HG02763 (cell line): ENCODE results near the gene C5orf22.
"Not testable (repeated sequence)": the region's sequence is repeated elsewhere in the genome, so short reads cannot be mapped to it uniquely, and the experiment has no call there.

Experiments used
- ATAC-seq: cut with Tn5 transposase; IDR thresholded peaks from one replicate; pipeline ENCODE4 v1.9.1; 2021; ENCODE audit warnings: mild to moderate bottlenecking, moderate library complexity; ENCODE audit not compliant: unreplicated experiment

Gene C5orf22

DNA sequence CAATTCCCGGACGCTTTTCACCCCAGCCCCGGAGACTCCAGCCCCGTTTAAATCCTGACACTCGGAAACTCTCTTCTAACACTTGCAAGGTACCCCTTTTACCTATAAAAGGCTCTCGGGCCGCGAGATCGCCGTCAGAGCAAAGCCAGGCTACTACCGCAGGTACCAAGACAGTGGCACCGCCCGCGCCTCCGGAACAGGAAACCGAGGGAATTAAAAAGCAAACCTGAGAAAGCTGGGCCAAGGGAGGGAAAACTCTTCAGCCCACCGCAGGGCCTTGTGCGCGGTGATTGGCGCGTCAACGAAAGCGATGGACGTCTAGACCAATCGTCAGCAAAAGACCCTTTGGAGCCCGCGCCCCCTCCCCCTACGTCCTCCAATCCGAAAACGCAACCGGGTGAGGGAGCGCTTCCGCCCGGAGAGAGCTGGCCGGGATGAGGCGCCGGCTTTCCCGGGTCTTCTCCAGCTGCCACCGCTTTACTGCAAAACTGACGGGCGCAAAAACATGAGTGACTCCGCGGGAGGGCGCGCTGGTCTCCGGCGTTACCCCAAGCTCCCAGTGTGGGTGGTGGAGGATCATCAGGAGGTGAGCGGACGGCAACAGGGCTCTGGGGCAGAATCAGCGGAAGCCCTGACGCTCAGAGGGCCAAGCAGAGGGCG lies at the start of gene C5orf22, which contains the start of gene DROSHA:
Gene C5orf22, plus strand, starts transcription at position 414 of the 660 bp plus-strand sequence. Its CDS starts 92 bp downstream, at position 506.
Gene DROSHA, minus strand, starts transcription at position 206 of the 660 bp plus-strand sequence. CDS start 3,034 bp downstream, outside the sequence.
- ATAC-seq = peak; percentile 97

DNA sequence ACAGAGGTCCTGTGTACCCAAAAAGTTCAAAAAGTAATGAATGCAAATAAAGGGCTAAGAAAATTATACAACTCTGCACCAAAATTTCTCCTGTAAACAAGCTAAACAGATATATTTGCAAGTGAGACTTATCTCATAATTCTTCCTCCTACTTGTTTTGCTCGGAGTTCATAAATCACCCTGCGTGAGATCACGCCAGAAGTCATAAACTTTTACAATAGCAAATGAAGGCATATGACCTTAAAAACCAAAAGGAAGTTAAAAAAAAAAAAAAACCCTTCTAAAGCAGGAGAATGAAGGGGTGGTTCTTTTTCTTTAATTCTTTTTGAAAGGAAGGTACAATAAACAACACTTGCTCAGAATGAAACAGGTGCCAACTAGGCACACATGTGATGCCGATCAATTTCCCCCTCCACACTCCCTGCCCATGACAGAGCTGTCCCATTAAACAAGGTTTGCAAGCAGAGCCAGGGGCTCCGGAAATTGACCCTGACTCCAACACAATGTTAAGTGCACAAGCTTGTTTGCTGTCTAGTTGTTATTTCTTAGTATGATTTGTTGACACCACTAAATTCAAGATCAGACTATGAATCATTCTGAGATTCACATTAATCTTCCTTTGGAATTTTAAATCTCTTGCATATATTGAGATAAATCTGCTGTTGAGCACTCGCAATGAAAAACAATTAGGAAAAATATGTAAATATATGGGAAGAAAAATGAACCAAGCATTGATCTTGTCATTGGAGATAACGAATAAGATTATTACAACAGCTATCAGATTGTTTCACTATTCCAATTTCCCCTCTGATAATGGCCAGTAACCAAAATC lies 46.5 kb upstream of the C5orf22 start:
- ATAC-seq = no peak

- no peak for ATAC-seq
Measured at GRCh38 chr5:31486441-31486840, 45.7 kb upstream of the C5orf22 start.

DNA sequence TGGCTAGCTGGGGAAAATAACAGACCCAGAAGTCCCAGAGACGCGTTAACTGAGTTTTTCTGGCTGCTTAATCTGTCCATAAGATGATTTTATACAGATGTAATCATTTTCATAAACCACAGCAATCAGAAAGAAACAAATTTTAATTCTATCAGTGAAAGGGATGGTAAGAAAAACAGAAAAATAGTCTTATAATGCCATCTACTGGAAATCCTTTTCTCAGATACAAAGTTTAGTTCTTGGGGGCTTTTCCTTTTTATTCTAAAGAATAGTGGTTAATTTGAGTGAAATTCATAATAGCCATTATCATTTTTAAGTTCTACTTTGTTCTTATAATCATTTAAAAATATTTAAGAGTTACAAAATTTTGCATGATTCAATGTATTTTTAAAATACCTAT lies 44.6 kb upstream of the C5orf22 start:
- no peak for ATAC-seq

- ATAC-seq = no peak
Measured at GRCh38 chr5:31492869-31493268, 39.2 kb upstream of the C5orf22 start.

DNA sequence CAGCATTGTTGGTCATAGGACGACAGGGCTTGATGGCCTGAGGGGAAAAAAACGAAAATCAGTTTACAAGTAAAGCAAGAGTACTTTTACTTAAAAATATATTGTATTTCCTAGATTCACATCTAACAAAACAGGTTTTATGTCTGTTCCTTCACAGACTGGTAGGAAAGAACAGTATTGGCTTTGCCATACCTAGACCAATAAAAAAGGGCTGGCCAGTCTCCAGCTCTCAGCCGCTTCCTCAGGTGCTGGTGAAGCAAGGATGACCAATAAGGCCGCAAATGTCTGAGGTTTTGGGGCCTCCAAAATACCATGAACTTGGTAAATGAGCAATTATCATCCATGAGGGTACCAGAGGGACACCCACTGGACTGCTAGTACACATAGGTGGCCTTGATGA lies 36.8 kb upstream of the C5orf22 start:
- ATAC-seq = no peak

DNA sequence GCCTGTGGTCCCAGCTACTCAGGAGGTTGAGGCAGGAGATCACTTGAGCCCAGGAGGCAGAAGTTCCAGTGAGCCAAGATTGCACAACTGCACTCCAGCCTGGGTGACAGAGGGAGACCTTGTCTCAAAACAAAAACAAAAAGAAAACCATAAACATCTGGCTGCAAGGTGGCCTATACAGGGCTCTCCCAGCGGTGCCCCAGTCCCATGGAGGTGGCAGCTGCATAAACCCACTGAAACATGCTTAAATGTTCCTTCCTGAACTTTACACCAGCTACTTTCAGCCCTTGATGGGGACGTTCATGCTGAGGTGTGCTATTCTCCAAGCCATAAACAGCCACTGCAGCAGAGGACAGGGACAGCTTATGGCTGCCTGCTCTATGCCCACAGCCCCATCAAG lies 35.8 kb upstream of the C5orf22 start:
- ATAC-seq = no peak

GRCh38 chr5:31496891-31497290 lies 35.2 kb upstream of the C5orf22 start:
- ATAC-seq = no peak

GRCh38 chr5:31500256-31500655 lies 31.8 kb upstream of the C5orf22 start:
- ATAC-seq = no peak

GRCh38 chr5:31502506-31502905 lies 29.6 kb upstream of the C5orf22 start:
- ATAC-seq = no peak

GRCh38 chr5:31504529-31504928 lies 27.6 kb upstream of the C5orf22 start:
- no peak for ATAC-seq

- no peak for ATAC-seq
Measured at GRCh38 chr5:31511305-31511704, 20.8 kb upstream of the C5orf22 start.

DNA sequence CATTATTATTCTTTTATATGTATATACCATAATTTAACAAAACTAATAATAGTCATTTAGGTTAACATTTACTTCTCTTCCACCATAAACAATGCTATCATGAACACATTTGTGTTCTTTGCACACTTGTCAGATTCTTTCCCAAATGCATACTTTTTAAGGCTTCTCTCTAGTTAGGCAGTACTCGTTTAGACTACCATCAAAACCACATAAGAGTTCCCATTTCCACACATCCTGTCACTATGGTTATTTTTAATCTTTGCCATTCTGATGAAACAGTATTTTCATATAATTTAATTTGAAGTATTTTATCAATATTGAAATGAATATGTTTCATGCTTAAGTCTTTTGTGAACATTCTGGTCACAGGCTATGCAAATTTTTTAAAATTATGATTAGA lies 15.3 kb upstream of the C5orf22 start:
- ATAC-seq = no peak

DNA sequence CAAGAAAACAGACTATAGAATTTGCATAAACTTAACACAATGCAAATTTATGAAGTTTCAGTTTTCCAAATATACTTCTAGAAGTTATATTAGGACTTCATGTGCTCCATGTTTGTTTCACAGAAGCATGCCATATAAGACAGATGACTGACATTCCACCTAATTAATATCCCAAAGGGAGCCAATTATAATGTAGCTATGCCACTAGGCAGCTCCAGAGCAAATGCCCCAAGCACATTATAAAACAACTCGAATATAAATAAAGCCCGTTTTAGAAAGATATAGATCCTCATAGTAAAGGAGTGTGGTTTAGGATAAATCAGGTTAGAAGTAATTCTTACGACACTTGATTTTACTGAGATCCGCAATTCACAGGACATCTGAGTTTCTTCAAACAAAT lies 9.1 kb upstream of the C5orf22 start:
- no peak for ATAC-seq

DNA sequence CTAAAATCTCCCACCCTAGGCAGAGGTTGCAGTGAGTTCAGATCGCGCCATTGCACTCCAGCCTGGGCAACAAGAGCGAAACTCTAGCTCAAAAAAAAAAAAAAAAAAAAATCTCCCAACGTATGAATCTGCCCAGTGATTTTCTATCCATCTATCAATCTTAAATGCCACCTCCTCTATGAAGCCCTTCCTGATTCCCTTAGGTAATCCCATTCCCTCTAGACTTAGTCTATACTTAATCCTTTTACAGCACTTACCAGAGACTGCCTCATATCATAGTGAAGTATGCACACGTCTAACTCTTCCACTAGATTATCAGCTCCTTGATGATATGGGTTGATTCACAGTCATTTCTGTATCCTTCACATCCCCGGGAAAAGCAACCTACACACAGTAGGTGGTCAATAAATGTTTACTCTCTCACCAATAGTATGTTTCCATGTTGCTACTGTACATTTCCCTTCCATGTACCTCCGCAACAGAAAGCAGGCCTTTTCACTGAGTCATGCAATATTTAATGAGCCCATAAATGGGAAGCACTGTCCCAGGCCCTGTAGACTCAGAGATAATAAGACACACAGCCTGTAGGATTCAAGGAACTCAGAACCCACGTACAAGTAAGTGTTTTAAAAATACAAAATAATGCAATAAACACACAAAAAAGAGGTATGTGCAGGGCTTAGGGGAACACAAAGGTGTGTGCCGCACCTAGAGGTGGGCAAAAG lies 1.4 kb upstream of the C5orf22 start:
- no peak for ATAC-seq

- peak; percentile 24 for ATAC-seq
Measured at GRCh38 chr5:31531543-31531887, 586 bp upstream of the C5orf22 start.

DNA sequence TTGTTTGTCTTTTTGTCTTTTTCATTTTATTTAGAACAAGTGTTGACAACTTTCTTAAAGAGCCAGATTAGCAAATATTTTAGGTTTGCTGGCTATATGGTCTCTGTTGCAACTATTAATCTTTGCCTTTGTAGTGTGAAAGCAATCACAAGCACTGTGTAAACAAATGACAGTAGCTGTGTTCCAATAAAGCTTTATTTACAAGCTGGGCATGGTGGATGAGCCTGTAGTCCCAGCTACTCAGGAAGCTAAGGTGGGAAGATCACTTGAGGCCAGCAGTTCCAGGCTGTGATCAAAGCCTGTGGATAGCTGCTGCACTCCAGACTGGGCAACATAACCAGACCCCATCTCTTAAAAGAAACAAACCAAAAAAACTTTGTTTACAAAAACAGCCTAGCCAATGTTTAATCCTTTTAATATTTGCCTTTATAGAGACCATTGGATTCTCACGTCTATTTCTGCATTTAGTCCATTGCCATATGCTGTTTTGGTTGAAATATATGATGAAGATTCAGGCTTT lies 2.5 kb downstream of the C5orf22 start:
- no peak for ATAC-seq

DNA sequence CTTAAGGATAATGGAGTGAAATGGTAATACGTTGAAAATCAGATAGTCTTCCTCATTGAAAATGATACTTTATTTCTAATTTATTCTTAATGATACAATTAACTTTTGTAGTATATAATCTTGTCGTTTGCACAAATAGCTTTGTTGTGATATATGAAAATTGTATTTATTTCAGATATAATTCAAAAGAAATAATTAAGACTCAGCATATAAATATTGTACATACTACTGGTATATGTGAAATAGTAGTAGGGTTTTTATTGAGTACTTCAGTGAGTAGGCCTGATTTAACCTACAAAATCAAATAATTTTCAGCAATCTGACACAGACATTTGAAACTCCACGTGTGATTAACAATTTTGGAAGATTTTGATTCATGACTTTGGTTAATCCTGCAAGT lies 4.8 kb downstream of the C5orf22 start:
- ATAC-seq = no peak

- ATAC-seq = no peak
Measured at GRCh38 chr5:31537349-31537748, 5.2 kb downstream of the C5orf22 start.

DNA sequence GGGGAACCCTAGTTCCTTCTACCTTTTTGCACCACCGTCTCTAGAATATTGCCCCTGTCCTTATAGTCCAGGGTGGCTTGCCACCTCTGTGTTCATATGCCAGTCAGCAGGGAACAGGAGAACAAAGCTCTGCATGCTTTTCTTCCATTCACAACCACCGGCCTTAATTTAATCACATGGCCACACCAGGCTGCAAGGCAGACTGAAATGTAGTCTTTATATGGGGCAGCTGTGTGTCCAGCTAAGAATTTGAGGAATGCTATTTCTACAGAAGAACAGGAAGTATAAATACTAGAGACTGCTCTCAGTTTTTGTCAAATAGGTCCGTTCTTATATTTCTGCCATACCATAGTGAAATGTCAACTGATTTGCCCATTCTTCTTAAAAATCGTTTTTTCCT lies 5.8 kb downstream of the C5orf22 start:
- no peak for ATAC-seq

DNA sequence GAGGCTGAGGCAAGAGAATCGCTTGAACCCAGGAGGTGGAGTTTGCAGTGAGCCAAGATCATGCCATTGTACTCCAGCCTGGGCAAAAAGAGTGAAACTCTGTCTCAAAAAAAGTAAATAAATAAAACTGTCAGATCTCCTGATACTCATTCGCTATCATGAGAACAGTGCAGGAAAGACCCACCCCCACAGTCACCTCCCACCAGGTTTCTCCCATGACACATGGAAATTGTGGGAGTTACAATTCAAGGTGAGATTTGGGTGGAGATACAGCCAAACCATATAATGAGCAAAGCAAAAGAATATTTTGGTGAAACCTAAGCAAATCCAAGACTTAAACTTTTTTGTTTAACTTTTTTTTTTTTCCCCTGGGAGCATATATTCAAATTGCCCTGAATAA lies 17.0 kb downstream of the C5orf22 start:
- not testable (repeated sequence) for ATAC-seq
